SK-N-SH treated with all-trans-retinoic acid at 6 μM for 48 hours (cell line): ENCODE results near the gene EFCAB5.

Experiments
- ATAC-seq: fragments of 200-7000 bp; cut with Tn5 transposase; 3 replicates; pipeline ENCODE4 v1.9.1; 2020; ENCODE audit warnings: mild to moderate bottlenecking, moderate library complexity
- ARNTL ChIP-seq: fragments of 450-650 bp; formaldehyde crosslinking; IDR thresholded peaks from 2 replicates; pipeline ENCODE4 v1.5.0; 2020; ENCODE audit warnings: low read depth, mild to moderate bottlenecking, moderate library complexity, borderline replicate concordance
- BACH2 ChIP-seq: fragments of 250-450 bp; sonication (Bioruptor Pico); IDR thresholded peaks from 2 replicates; pipeline ENCODE4 v1.9.0; 2021; ENCODE audit warnings: mild to moderate bottlenecking, borderline replicate concordance
- CREB5 ChIP-seq: fragments of 250-450 bp; sonication (Bioruptor Pico); IDR thresholded peaks from 2 replicates; pipeline ENCODE4 v1.5.1; 2020; ENCODE audit warnings: low read depth, mild to moderate bottlenecking, moderate library complexity
- CSRNP3 ChIP-seq: fragments of 250-450 bp; sonication (Bioruptor Pico); IDR thresholded peaks from 2 replicates; pipeline ENCODE4 v1.5.1; 2021; ENCODE audit warnings: mild to moderate bottlenecking, moderate library complexity
- ESRRG ChIP-seq: fragments of 250-450 bp; sonication (Bioruptor Pico); IDR thresholded peaks from 2 replicates; pipeline ENCODE4 v1.6.1; 2021; ENCODE audit warnings: mild to moderate bottlenecking
- GLIS3 ChIP-seq: fragments of 250-450 bp; sonication (Bioruptor Pico); IDR thresholded peaks from 2 replicates; pipeline ENCODE4 v1.5.0; 2020; ENCODE audit warnings: mild to moderate bottlenecking, moderate library complexity
- OSR1 ChIP-seq: fragments of 250-450 bp; sonication (Bioruptor Pico); IDR thresholded peaks from 2 replicates; pipeline ENCODE4 v1.8.0; 2022; ENCODE audit warnings: moderate library complexity, mild to moderate bottlenecking, inconsistent platforms
- PATZ1 ChIP-seq: fragments of 250-450 bp; sonication (Bioruptor Pico); IDR thresholded peaks from 2 replicates; pipeline ENCODE4 v1.8.0; 2020; ENCODE audit warnings: mild to moderate bottlenecking, moderate library complexity, borderline replicate concordance
- POU6F1 ChIP-seq: fragments of 250-450 bp; sonication (Bioruptor Pico); IDR thresholded peaks from 2 replicates; pipeline ENCODE4 v1.8.0; 2021; ENCODE audit warnings: low read depth, mild to moderate bottlenecking, moderate library complexity, borderline replicate concordance
- PPARA ChIP-seq: fragments of 250-450 bp; sonication (Bioruptor Pico); IDR thresholded peaks from 2 replicates; pipeline ENCODE4 v1.5.0; 2020; ENCODE audit warnings: mild to moderate bottlenecking, borderline replicate concordance
- RARB ChIP-seq: fragments of 250-450 bp; sonication (Bioruptor Pico); IDR thresholded peaks from 2 replicates; pipeline ENCODE4 v1.8.0; 2021; ENCODE audit warnings: mild to moderate bottlenecking, moderate library complexity
- TCF4 ChIP-seq: fragments of 250-450 bp; sonication (Bioruptor Pico); IDR thresholded peaks from 2 replicates; pipeline ENCODE4 v1.8.0; 2021; ENCODE audit warnings: mild to moderate bottlenecking, moderate library complexity, borderline replicate concordance
- TOX ChIP-seq: fragments of 250-450 bp; sonication (Bioruptor Pico); IDR thresholded peaks from 2 replicates; pipeline ENCODE4 v1.8.0; 2021; ENCODE audit warnings: mild to moderate bottlenecking, moderate library complexity, borderline replicate concordance
- TSHZ2 ChIP-seq: fragments of 250-450 bp; sonication (Bioruptor Pico); IDR thresholded peaks from 2 replicates; pipeline ENCODE4 v1.5.0; 2020; ENCODE audit warnings: mild to moderate bottlenecking, moderate library complexity
- ZC3H10 ChIP-seq: fragments of 250-450 bp; sonication (Bioruptor Pico); IDR thresholded peaks from 2 replicates; pipeline ENCODE4 v1.5.1; 2021; ENCODE audit warnings: mild to moderate bottlenecking, moderate library complexity
- ZFP3 ChIP-seq: fragments of 250-450 bp; sonication (Bioruptor Pico); IDR thresholded peaks from 2 replicates; pipeline ENCODE4 v1.5.0; 2020; ENCODE audit warnings: mild to moderate bottlenecking, moderate library complexity
- ZFP30 ChIP-seq: fragments of 450-650 bp; formaldehyde crosslinking; IDR thresholded peaks from 2 replicates; pipeline ENCODE4 v1.5.0; 2022; ENCODE audit warnings: mild to moderate bottlenecking, moderate library complexity
- ZNF565 ChIP-seq: fragments of 450-650 bp; formaldehyde crosslinking; conservative IDR thresholded peaks from 2 replicates; pipeline ENCODE4 v1.5.0; 2020; ENCODE audit warnings: low read depth, mild to moderate bottlenecking, moderate library complexity
- ZNF70 ChIP-seq: fragments of 450-650 bp; formaldehyde crosslinking; IDR thresholded peaks from 2 replicates; pipeline ENCODE4 v1.5.0; 2020; ENCODE audit warnings: mild to moderate bottlenecking, moderate library complexity
- ZNF8 ChIP-seq: fragments of 450-650 bp; formaldehyde crosslinking; IDR thresholded peaks from 2 replicates; pipeline ENCODE4 v1.5.0; 2020; ENCODE audit warnings: mild to moderate bottlenecking, moderate library complexity

EFCAB5 gene

GRCh38 chr17:29929006-29929532, 12.4 kb upstream of the EFCAB5 start:
- peak; percentile 52 for ATAC-seq
- TF ChIP-seq GLIS3 (CRISPR knock-in tag) (no peak), RARB (no peak), BACH2 (no peak), ARNTL (CRISPR knock-in tag) (no peak), TCF4 (CRISPR knock-in tag) (no peak), PATZ1 (CRISPR knock-in tag) (no peak), TSHZ2 (CRISPR knock-in tag) (no peak), CSRNP3 (CRISPR knock-in tag) (no peak), TOX (CRISPR knock-in tag) (no peak), ZNF565 (CRISPR knock-in tag) (no peak), PPARA (no peak), ZC3H10 (CRISPR knock-in tag) (no peak), CREB5 (CRISPR knock-in tag) (no peak), ZFP30 (CRISPR knock-in tag) (no peak), OSR1 (no peak), ZNF8 (CRISPR knock-in tag) (no peak), ZNF70 (no peak), ESRRG (CRISPR knock-in tag) (no peak), ZFP3 (CRISPR knock-in tag) (no peak)

- TF ChIP-seq PATZ1 (CRISPR knock-in tag) (peak; percentile 74; the same call in 1 of the 2 replicates), ZNF565 (CRISPR knock-in tag) (no peak)
- peak; percentile 85 for ATAC-seq
These were observed 11.7 kb upstream of the EFCAB5 start, which contains the start of gene SSH2 for GRCh38 chr17:29929533-29930408. Gene SSH2 (minus strand): TSS chr17:29930228. CDS start chr17:29930000, 228 bp downstream.

- TF ChIP-seq PPARA = no peak
- TF ChIP-seq PATZ1 (CRISPR knock-in tag) = no peak
- TF ChIP-seq ZNF565 (CRISPR knock-in tag) = no peak
- no peak for TF ChIP-seq POU6F1 (CRISPR knock-in tag)
- TF ChIP-seq, all 23 proteins: peak for 0
- peak; percentile 56 for ATAC-seq
These were observed 10.9 kb upstream of the EFCAB5 start for GRCh38 chr17:29930409-29931010.
